ENCODE measurements around the gene LILRB2.
A peak's percentile ranks its signal among the peaks of the same experiment; 100 is the strongest.
"Not testable (repeated sequence)": the region's sequence is repeated elsewhere in the genome, so short reads cannot be mapped to it uniquely, and the experiment has no call there.

Gene LILRB2

DNA sequence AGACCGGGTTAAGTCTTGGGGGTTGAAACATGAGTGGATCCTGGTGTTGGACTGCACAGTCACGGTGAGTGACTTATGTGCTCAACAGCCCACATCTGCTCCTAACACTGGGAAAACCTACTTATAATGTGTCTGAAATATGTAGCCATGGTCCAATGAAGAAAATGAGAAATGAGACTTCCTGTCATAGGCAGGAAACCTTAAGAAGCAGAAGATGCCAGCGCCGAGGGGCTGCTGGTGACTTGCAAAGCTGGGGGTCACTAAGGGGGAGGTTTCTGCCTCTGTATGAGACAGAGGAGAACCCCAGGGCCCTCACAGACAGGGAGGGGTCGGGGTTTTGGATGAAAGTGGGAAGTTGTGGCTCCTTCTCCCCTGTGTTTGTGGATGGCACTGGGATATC is 8.7 kb downstream of the LILRB2 start:
- DNase-seq (ENCODE audit: low spot score) = not testable (repeated sequence)

DNA sequence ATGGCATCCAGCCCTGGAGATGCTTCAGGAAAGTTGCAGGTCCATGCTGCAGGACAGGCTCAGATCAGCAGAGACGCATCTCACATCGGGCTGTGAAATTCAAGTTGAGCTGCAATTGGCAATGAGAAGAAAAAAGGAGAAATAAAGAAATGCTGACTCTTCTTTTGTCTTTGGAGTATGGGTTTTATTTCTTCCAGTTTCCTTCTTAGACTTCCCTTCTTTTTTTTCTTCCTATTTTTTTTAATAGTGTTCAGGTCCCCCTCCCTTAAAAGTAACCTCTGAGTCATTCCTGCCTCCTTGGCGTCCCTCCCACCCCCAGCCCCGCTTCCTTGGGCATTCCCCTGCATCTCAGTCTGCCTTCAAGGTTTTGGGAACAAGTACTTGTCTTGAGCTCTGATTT is 9.3 kb downstream of the LILRB2 start:
- not testable (repeated sequence) for DNase-seq (ENCODE audit: low spot score)

GRCh38 chr19:54271106-54271505 is 9.8 kb downstream of the LILRB2 start:
- no peak for DNase-seq (ENCODE audit: low spot score)

DNA sequence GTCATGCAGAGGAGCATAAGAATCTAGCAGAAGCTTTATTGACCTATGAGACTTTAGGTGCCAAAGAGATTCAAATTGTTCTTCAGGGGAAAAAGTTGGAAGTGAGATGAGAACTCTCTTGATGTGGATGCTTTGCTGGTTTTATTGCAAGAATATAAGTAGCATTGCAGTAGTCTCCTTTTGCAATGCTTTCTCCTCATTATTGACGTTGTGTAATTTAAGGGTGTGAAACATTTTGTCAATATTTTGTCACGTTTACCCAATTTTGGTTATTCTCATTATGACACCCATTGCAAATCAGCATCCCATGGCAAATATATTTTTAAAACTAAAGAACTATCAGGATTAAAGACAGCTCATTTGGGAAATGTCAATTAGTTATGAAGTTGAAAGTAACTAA is 12.0 kb downstream of the LILRB2 start:
- no peak for DNase-seq (ENCODE audit: low spot score)

- DNase-seq (ENCODE audit: low spot score) = peak; percentile 50
These were observed 14.8 kb downstream of the LILRB2 start for GRCh38 chr19:54266133-54266532.

DNA sequence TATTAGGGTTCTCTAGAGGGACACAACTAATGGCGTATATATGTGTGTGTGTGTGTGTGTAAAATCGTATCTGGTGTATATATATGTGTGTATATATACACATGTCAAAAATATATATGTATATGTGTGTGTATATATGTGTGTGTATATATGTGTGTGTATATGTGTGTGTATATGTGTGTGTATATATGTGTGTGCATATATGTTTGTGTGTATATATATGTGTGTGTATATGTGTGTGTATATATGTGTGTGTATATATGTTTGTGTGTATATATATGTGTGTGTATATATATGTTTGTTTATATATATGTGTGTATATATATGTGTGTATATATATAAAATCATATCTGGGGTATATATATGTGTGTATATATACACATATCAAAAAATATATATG is 18.4 kb downstream of the LILRB2 start:
- no peak for DNase-seq (ENCODE audit: low spot score)

GRCh38 chr19:54262066-54262465 is 18.8 kb downstream of the LILRB2 start:
- DNase-seq (ENCODE audit: low spot score) = no peak

GRCh38 chr19:54257116-54257480 is 23.8 kb downstream of the LILRB2 start, which contains the start of gene LILRB5:
TSS of gene LILRB5 (minus strand) at chr19:54257273. CDS start at chr19:54257193, 80 bp downstream.
- no peak for DNase-seq (ENCODE audit: low spot score)

- DNase-seq (ENCODE audit: low spot score) = no peak
These were observed 24.4 kb downstream of the LILRB2 start for GRCh38 chr19:54256250-54257115.

DNA sequence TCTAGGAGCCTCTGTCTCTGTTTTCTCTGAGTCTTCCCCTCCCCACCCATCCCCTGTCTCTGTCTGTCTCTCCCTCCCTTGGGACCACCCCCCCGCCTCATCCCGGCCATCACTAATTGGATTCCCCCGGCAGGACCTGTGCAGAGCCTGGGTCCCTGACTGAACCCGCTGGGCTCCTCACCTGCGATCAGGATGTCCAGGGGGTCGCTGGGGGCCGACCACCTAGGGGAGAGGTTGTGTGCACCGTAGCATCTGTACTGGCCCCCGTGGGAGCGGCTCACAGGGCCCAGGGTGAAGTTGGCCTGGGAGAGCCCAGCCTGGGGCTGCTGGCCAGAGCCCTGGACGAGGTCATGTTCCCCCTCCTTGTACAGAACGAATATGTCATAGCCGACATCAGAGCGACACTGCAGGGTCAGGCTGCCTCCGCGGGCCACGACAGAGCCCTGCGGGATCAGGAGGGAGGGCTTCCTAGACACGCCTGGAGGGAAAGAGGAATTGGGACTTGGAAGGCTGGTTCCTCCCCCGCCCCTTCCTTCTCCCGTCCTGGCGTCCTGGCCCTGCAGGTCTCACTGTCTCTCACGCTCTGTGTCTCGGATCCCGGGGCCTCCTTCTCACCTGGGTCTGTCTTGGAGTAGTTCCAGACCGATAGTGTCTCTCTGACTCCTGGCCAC is 25.7 kb downstream of the LILRB2 start:
- DNase-seq (ENCODE audit: low spot score) = no peak

DNA sequence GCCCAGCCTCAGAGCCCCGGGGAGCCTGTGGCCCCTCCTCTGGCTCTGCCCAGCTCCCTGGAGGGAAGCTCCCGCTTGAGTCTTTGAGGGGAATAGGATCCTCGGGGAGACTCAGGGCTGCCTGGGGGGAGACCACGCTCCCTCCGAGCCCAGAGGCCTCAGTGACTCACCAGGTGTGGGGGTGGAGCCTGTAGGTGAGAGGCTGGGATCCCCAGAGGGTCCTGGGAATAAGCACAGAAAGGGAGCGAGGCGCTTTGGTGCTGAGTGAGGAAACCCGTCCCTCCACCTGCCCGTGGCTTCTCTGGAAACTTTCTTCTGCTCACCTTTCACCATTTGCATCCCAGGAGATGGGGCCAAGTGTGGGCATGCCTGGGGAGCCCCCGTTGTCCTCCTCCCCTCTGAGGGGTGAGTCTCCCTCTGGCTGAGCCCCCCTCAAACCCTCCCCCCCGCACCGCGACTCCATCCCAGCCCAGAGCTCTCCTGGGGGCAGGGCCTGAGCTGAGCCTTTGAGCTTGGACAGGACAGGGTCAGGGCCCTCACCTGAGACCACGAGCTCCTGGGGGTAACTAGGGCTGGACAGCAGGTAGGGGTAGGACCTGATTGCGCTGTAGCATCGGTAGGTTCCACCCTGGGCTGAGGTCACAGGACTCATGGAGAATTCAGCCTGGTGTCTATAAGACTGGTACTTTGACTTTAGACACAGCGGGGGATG is 26.6 kb downstream of the LILRB2 start:
- no peak for DNase-seq (ENCODE audit: low spot score)

GRCh38 chr19:54253331-54254194 is 27.3 kb downstream of the LILRB2 start:
- no peak for DNase-seq (ENCODE audit: low spot score)

GRCh38 chr19:54252845-54253244 is 28.1 kb downstream of the LILRB2 start:
- DNase-seq (ENCODE audit: low spot score) = no peak

- no peak for DNase-seq (ENCODE audit: low spot score)
These were observed 28.7 kb downstream of the LILRB2 start for GRCh38 chr19:54252243-54252642.

DNA sequence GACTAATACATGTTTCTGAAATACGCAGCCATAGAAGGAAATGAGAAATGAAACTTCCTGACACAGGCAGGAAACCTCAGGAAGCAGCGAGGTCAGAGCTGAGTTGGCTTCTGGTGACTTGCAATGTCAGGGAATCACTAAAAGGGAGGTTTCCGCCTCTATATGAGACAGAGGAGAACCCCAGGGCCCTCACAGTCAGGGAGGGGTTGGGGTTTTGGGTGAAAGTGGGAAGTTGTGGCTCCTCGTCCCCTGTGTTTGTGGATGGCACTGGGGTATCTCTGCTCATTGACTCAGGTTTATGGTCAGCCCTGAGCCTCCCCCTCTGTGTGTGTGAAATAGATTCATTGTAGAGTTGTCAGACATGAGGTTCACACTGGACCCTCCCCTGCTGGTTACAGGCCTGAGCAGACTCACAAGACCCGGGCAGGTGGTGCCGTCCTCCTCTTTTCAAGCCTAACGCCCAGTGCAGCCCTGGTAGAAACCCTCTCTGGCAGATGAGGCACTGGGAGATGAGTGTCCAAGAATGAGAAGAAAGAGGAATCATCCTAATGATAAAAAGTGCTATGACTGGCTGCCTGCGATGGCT is 32.8 kb downstream of the LILRB2 start:
- no peak for DNase-seq (ENCODE audit: low spot score)

DNA sequence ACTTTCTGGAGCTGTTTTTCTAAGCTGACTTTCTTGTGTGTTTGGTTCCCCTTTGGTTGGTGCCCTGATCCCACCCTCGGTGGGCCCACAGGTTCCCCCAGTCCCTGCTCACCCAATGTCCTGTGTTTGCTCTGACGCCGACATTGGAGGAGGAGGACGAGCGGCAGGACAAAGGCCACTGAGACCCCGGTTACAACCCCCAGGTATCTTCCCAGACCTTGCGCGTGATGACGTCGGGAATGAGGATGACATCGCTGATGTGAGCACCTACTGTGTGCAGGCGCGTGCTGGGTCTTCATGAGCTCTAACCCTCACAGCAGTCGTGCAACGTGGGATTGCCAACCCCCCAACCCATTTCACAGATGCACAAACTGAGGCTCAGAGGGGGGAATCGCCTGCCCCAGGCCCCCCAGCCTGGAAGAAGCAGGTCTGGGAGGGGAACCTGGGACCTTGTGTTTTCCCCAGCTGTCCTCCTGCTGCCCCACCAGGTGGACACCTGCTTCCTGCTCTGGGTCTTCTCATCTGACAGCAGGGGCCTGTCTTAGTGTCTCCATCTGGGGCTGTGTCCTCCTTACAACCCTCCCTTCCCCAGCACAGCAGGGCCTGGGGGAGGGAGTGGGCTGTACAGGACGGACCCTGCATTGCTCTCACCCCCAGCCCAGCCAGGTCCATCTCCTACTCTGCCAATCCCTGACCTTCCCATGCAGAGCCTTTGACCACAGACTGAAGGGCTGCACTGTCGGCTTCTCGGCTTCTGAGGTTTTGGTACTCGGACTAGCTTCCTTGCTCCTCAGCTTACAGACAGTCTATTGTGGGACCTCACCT is 33.6 kb downstream of the LILRB2 start:
- DNase-seq (ENCODE audit: low spot score) = no peak

DNA sequence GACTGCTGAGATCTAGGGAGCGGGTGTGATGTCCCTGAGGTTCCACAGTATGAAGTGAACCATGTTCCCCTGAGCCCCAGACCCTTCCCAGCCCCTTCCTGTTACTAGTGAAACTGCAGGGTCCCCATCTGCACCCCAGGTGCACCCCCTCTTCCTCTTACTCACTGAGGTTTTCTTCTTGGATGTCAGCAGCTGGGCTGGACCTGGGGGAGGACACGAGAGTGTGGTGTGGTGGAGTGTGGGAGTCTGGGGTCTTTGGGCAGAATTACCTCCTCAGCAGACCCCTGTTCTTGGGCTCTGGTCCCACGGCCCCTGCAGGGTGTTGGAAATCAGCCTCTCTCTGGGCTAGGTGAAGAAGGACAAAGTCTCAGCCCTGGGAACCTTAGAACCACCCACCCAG is 35.0 kb downstream of the LILRB2 start:
- no peak for DNase-seq (ENCODE audit: low spot score)

DNA sequence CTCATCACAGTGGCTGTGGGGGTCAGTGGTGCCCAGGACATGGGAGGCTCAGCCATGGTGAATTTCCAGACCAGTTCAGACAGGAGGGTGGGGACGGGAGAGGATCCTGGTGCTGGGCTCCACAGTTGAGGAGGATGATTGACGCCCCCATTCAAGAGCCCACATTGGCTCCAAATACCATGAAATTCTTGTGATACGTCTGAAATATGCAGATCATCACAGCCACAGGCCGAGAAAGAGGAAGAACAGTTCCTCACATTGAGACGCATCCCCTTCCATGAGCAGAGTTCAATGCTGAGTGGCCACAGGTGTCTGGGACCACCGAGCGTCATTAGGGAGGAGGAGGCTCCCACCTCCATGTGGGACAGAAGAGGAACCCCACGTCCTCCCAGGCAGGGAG is 37.1 kb downstream of the LILRB2 start:
- DNase-seq (ENCODE audit: low spot score) = not testable (repeated sequence)

GRCh38 chr19:54242646-54243045 is 38.3 kb downstream of the LILRB2 start, which contains the start of gene LILRA6:
TSS of gene LILRA6 (minus strand) at chr19:54242790.
- DNase-seq (ENCODE audit: low spot score) = not testable (repeated sequence)

GRCh38 chr19:54242234-54242633 is 38.7 kb downstream of the LILRB2 start:
- not testable (repeated sequence) for DNase-seq (ENCODE audit: low spot score)
